Keratinocyte (primary cell): ENCODE data around the gene TOR1B. TPM values are rescaled to one million over a fixed set of nuclear protein-coding genes. Genes with fewer than 3 reads are reported as not detected.
"Not testable (repeated sequence)": the region's sequence is repeated elsewhere in the genome, so short reads cannot be mapped to it uniquely, and the experiment has no call there.

Experiments used
- DNase-seq: peaks from one replicate; pipeline ENCODE4 v3.0.0-alpha.2; 2011; ENCODE audit warnings: low read depth, missing footprints, low spot score
- FAIRE-seq: peaks from 2 replicates; lab custom pipeline; 2011; peaks lifted over from hg19 to GRCh38; lab: Jason Lieb, UNC
- H2AFZ ChIP-seq: 2 replicates; pipeline ENCODE4 v1.6.0; 2012; ENCODE audit warnings: low read length, control low read depth, inconsistent platforms; ENCODE audit not compliant: control insufficient read depth
- H3K27ac ChIP-seq: 2 replicates; pipeline ENCODE4 v1.5.1; 2011; ENCODE audit warnings: low read length; ENCODE audit not compliant: control insufficient read depth, insufficient read depth
- H3K27me3 ChIP-seq: 3 replicates; pipeline ENCODE4 v1.6.0; 2011; ENCODE audit warnings: low read length; ENCODE audit not compliant: control insufficient read depth, insufficient read depth; ENCODE audit errors: extremely low read depth
- H3K36me3 ChIP-seq, 2 experiments: 2 replicates in 1 of 2; 3 replicates in 1 of 2; pipeline ENCODE4 v1.5.1; 2011; ENCODE audit warnings: low read length in 2 of 2, mild to moderate bottlenecking in 1 of 2; ENCODE audit not compliant: control insufficient read depth in 2 of 2, insufficient read depth in 2 of 2; ENCODE audit errors: extremely low read depth in 1 of 2
- H3K4me1 ChIP-seq: 3 replicates; pipeline ENCODE4 v1.5.1; 2011; ENCODE audit warnings: low read length; ENCODE audit not compliant: control insufficient read depth, insufficient read depth; ENCODE audit errors: extremely low read depth
- H3K4me2 ChIP-seq: 3 replicates; pipeline ENCODE4 v1.6.0; 2011; ENCODE audit warnings: low read depth, low read length; ENCODE audit not compliant: control insufficient read depth, insufficient read depth; ENCODE audit errors: extremely low read depth
- H3K4me3 ChIP-seq, 3 experiments: fragments of 200-600 bp in 1 of 3; sonication (generic) in 1 of 3; 2 replicates in 2 of 3; 3 replicates in 1 of 3; pipeline ENCODE4 v1.5.1; 2011 to 2016; ENCODE audit warnings: low read length in 3 of 3, mild to moderate bottlenecking in 3 of 3, control low read depth in 2 of 3, inconsistent platforms in 1 of 3, low read depth in 1 of 3, mixed read lengths in 1 of 3, mixed run types in 1 of 3, moderate library complexity in 1 of 3; ENCODE audit not compliant: control insufficient read depth in 2 of 3, insufficient read depth in 2 of 3; ENCODE audit errors: extremely low read depth in 1 of 3
- H3K79me2 ChIP-seq: 2 replicates; pipeline ENCODE4 v1.6.0; 2012; ENCODE audit warnings: low read length; ENCODE audit not compliant: control insufficient read depth, insufficient read depth
- H3K9ac ChIP-seq: 3 replicates; pipeline ENCODE4 v1.6.0; 2011; ENCODE audit warnings: low read length; ENCODE audit not compliant: control insufficient read depth, insufficient read depth; ENCODE audit errors: extremely low read depth
- H3K9me1 ChIP-seq: 3 replicates; pipeline ENCODE4 v1.6.0; 2011; ENCODE audit warnings: low read length; ENCODE audit not compliant: control insufficient read depth, insufficient read depth; ENCODE audit errors: extremely low read depth
- H3K9me3 ChIP-seq: 2 replicates; pipeline ENCODE4 v1.5.1; 2012; ENCODE audit warnings: low read depth, low read length; ENCODE audit not compliant: control insufficient read depth
- H4K20me1 ChIP-seq: 3 replicates; pipeline ENCODE4 v1.6.0; 2011; ENCODE audit warnings: low read length; ENCODE audit not compliant: control insufficient read depth, insufficient read depth; ENCODE audit errors: extremely low read depth
- CTCF ChIP-seq, 3 experiments: IDR thresholded peaks in 1 of 3; conservative IDR thresholded peaks in 1 of 3; optimal IDR thresholded peaks in 1 of 3; 2 replicates in 2 of 3; 3 replicates in 1 of 3; pipeline versions ENCODE3 to v1.5.1; 2011; ENCODE audit warnings: low read length in 3 of 3, mild to moderate bottlenecking in 3 of 3, moderate library complexity in 2 of 3, control low read depth in 1 of 3, inconsistent platforms in 1 of 3; ENCODE audit not compliant: insufficient read depth in 2 of 3; ENCODE audit errors: extremely low read depth in 1 of 3
- EZH2 ChIP-seq: IDR thresholded peaks from one replicate; pipeline ENCODE4 v1.6.1; 2012; ENCODE audit warnings: inconsistent platforms, mild to moderate bottlenecking, low read length, moderate library complexity
- dilution Hi-C: fragments of 300-500 bp; cut with MboI; formaldehyde crosslinking; loops from one replicate; pipeline ENCODE4 v1.7.0; 2020; ENCODE audit warnings: low sequenced_read_pairs; ENCODE audit not compliant: extremely low pct_ligation_motif_present
- polyA plus RNA-seq, 5 experiments: library from polyadenylated mRNA; depleted of rRNA in 3 of 5; stranded (reverse) in 3 of 5; stranded (forward) in 1 of 5; unstranded in 1 of 5; fragments of >200 nt; gene quantifications; 1 replicate in 1 of 5; 2 replicates in 3 of 5; 3 replicates in 1 of 5; pipeline versions ENCODE4 v1.2.1 to v1.2.3, GENCODE V29; 2011 to 2012; ENCODE audit warnings: missing spikeins in 2 of 5, low read depth in 1 of 5, low replicate concordance in 1 of 5

TOR1B gene
- polyA plus RNA-seq, 1 donor (not counting 4 experiments of a cell fraction or from before 2014, with no cell fraction given) = 24.2 TPM

- Histone ChIP-seq H4K20me1 (no peaks in the 10 kb centered on the region), H3K9ac (no peak overlapping the region), H3K4me2 (no peak overlapping the region), H3K9me3 (no peaks in the 10 kb centered on the region), H3K4me3 (no peak overlapping the region), H3K27me3 (peaks cover 7% of the 10 kb centered on the region), H2AFZ (no peak overlapping the region), H3K4me1 (no peaks in the 10 kb centered on the region), H3K27ac (no peak overlapping the region), H3K36me3 (no peaks in the 10 kb centered on the region), H3K9me1 (no peaks in the 10 kb centered on the region), H3K79me2 (no peaks in the 10 kb centered on the region)
- dilution Hi-C loops = no loop called here
- TF ChIP-seq CTCF (optimal IDR thresholded peaks at IDR 0.05 in 1 of 3, IDR thresholded peaks at IDR 0.05 in 1 of 3, conservative IDR thresholded peaks at IDR 0.05 in 1 of 3; ENCODE audit: extremely low read depth in 1 of 3, insufficient read depth in 2 of 3, low read length in 3 of 3) = no peak
- TF ChIP-seq EZH2 = no peak
- no peak for DNase-seq
- FAIRE-seq = no peak
These were observed 8.4 kb upstream of the TOR1B start for GRCh38 chr9:129794549-129794948.

GRCh38 chr9:129796029-129796428, 7.0 kb upstream of the TOR1B start:
- H3K9me1 ChIP-seq, H3K9me3 ChIP-seq, FAIRE-seq, H3K27ac ChIP-seq, H3K4me3 ChIP-seq, H4K20me1 ChIP-seq, H3K79me2 ChIP-seq, DNase-seq, H3K4me1 ChIP-seq, H3K9ac ChIP-seq, dilution Hi-C loops, H2AFZ ChIP-seq, H3K27me3 ChIP-seq, H3K4me2 ChIP-seq, H3K36me3 ChIP-seq: not testable (repeated sequence)

GRCh38 chr9:129798973-129799372, 4.0 kb upstream of the TOR1B start:
- Histone ChIP-seq H3K4me1 (peaks cover 3% of the 10 kb centered on the region), H3K36me3 (no peaks in the 10 kb centered on the region), H3K79me2 (peaks cover 3% of the 10 kb centered on the region), H3K9ac (no peak overlapping the region), H3K4me2 (no peak overlapping the region), H3K27ac (no peak overlapping the region), H4K20me1 (no peaks in the 10 kb centered on the region), H2AFZ (no peak overlapping the region), H3K9me3 (no peaks in the 10 kb centered on the region), H3K4me3 (no peak overlapping the region), H3K27me3 (peaks cover 4% of the 10 kb centered on the region), H3K9me1 (no peaks in the 10 kb centered on the region)
- TF ChIP-seq CTCF (optimal IDR thresholded peaks at IDR 0.05 in 1 of 3, IDR thresholded peaks at IDR 0.05 in 1 of 3, conservative IDR thresholded peaks at IDR 0.05 in 1 of 3; ENCODE audit: extremely low read depth in 1 of 3, insufficient read depth in 2 of 3, low read length in 3 of 3) (no peak), EZH2 (no peak)
- no peak for FAIRE-seq
- DNase-seq = no peak
- dilution Hi-C loops = no loop called here
